ENCODE results near the gene C1orf53. TPM values are rescaled to one million over a fixed set of nuclear protein-coding genes. Genes with fewer than 3 reads are reported as not detected.

C1orf53 gene
- polyA plus RNA-seq, 1 of the 3 experiments (the other 2 are of a cell fraction), result 24.9 TPM

DNA sequence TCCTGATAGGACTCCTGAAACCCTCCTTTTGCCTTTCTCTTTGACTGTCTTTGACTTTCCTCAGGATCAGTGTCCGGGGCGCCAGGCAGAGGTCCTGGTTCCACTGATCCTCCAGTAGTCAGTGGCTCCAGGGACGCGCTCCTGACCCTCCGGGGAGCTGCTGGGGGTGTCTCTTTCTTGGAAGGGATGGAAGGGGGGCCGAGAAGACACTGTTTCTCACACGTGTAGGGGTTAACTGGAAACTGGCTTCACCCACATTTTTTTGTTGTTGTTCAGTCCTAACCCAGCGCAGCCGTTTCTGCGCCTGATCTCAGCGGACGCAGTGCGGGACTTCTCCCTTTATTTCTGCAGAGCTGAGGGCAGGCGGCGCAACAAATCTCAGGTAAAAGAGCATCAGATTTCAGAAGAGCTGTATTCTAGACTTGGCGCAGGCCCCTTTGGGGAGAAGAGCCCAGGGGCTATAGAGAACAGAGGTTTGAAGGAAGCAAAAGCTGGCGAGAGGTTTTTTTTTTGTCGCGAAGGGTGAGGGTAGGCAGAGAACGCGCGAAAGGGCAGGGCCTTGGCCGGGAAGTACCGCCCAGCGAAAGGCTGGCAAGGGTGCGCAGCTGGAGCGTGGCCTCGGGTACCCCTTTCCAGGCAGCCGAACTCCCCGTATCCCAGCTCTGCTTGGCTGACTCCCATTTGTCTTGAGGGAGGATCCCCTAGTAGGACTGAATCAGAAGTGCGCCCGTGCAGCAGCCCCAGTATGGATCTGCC lies 10.5 kb downstream of the C1orf53 start:
- Histone ChIP-seq H3F3A (replicated peaks; ENCODE audit: insufficient read depth) (peaks cover 6% of the 10 kb centered on the region), H3K9ac (no peak overlapping the region), H3K4me3 (ENCODE audit: low read depth in 2 of 2, low read length in 1 of 2) (peak overlapping the region; percentile 38 to 53; a peak in 3 of 4 replicates), H3K36me3 (replicated peaks in 1 of 2; ENCODE audit: control insufficient read depth in 1 of 2, insufficient read depth in 2 of 2, low read length in 1 of 2) (no peaks in the 10 kb centered on the region), H3K4me1 (ENCODE audit: control insufficient read depth in 1 of 2, insufficient read depth in 2 of 2, low read depth in 1 of 2, low read length in 1 of 2) (peaks cover 0 to 25% of the 10 kb centered on the region in 2 experiments; a peak in 2 of 4 replicates), H3K79me2 (ENCODE audit: insufficient read depth) (peaks cover 7% of the 10 kb centered on the region), H3K27ac (ENCODE audit: low read depth in 2 of 2, low read length in 1 of 2) (no peak overlapping the region), H3K9me3 (no peaks in the 10 kb centered on the region), H3K4me2 (peak overlapping the region; percentile 65), H4K20me1 (ENCODE audit: insufficient read depth) (no peaks in the 10 kb centered on the region), H3K9me2 (no peaks in the 10 kb centered on the region), H2AFZ (ENCODE audit: low read depth) (peak overlapping the region; percentile 26; the same call in 1 of the 2 replicates), H3K27me3 (ENCODE audit: insufficient read depth) (no peaks in the 10 kb centered on the region)
- ChIA-PET POLR2A (no interaction called here), CTCF (interaction anchor here (0.7 to 2.7 kb wide), 5 partner anchors 9 to 298 kb away, joined by 3 to 12 read pairs (median 4); no protein-coding TSS in a partner anchor)
- no peak for TF ChIP-seq SMC3 (IDR thresholded peaks at IDR 0.05; ENCODE audit: low read depth, low read length)
- no peak for TF ChIP-seq FOXJ3 (CRISPR knock-in tag; IDR thresholded peaks at IDR 0.05)
- TF ChIP-seq SIN3A (IDR thresholded peaks at IDR 0.05; ENCODE audit: borderline replicate concordance, low read depth, low read length), result no peak
- TF ChIP-seq, protein P1, sequence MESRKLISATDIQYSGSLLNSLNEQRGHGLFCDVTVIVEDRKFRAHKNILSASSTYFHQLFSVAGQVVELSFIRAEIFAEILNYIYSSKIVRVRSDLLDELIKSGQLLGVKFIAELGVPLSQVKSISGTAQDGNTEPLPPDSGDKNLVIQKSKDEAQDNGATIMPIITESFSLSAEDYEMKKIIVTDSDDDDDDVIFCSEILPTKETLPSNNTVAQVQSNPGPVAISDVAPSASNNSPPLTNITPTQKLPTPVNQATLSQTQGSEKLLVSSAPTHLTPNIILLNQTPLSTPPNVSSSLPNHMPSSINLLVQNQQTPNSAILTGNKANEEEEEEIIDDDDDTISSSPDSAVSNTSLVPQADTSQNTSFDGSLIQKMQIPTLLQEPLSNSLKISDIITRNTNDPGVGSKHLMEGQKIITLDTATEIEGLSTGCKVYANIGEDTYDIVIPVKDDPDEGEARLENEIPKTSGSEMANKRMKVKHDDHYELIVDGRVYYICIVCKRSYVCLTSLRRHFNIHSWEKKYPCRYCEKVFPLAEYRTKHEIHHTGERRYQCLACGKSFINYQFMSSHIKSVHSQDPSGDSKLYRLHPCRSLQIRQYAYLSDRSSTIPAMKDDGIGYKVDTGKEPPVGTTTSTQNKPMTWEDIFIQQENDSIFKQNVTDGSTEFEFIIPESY (IDR thresholded peaks at IDR 0.05; ENCODE audit: borderline replicate concordance, low read depth), result no peak
- TF ChIP-seq TCF12 (IDR thresholded peaks at IDR 0.05), result no peak
- TF ChIP-seq, protein P2, sequence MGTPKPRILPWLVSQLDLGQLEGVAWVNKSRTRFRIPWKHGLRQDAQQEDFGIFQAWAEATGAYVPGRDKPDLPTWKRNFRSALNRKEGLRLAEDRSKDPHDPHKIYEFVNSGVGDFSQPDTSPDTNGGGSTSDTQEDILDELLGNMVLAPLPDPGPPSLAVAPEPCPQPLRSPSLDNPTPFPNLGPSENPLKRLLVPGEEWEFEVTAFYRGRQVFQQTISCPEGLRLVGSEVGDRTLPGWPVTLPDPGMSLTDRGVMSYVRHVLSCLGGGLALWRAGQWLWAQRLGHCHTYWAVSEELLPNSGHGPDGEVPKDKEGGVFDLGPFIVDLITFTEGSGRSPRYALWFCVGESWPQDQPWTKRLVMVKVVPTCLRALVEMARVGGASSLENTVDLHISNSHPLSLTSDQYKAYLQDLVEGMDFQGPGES (IDR thresholded peaks at IDR 0.05; ENCODE audit: low read depth, low read length), result no peak
- TF ChIP-seq, protein P3, sequence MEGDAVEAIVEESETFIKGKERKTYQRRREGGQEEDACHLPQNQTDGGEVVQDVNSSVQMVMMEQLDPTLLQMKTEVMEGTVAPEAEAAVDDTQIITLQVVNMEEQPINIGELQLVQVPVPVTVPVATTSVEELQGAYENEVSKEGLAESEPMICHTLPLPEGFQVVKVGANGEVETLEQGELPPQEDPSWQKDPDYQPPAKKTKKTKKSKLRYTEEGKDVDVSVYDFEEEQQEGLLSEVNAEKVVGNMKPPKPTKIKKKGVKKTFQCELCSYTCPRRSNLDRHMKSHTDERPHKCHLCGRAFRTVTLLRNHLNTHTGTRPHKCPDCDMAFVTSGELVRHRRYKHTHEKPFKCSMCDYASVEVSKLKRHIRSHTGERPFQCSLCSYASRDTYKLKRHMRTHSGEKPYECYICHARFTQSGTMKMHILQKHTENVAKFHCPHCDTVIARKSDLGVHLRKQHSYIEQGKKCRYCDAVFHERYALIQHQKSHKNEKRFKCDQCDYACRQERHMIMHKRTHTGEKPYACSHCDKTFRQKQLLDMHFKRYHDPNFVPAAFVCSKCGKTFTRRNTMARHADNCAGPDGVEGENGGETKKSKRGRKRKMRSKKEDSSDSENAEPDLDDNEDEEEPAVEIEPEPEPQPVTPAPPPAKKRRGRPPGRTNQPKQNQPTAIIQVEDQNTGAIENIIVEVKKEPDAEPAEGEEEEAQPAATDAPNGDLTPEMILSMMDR (IDR thresholded peaks at IDR 0.05), result no peak
- no peak for TF ChIP-seq RXRA (IDR thresholded peaks at IDR 0.05; ENCODE audit: borderline replicate concordance, low read depth)
- no peak for TF ChIP-seq POLR2AphosphoS5 (IDR thresholded peaks at IDR 0.05; ENCODE audit: low read depth, low read length)
- TF ChIP-seq ELF1 (IDR thresholded peaks at IDR 0.05), result no peak
- TF ChIP-seq CHD2 (IDR thresholded peaks at IDR 0.05; ENCODE audit: low read length, partially characterized antibody), result no peak
- no peak for TF ChIP-seq EZH2phosphoT487 (IDR thresholded peaks at IDR 0.05; ENCODE audit: borderline replicate concordance, low read depth)
- TF ChIP-seq, protein P4, sequence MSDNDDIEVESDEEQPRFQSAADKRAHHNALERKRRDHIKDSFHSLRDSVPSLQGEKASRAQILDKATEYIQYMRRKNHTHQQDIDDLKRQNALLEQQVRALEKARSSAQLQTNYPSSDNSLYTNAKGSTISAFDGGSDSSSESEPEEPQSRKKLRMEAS (IDR thresholded peaks at IDR 0.05; ENCODE audit: low read depth), result no peak
- WGBS (ENCODE audit: low lambda C conversion rate), result 58% methylated on average over 29 of the region's 32 CpGs
- peak; percentile 12 for DNase-seq
